Activated naive CD4-positive, alpha-beta T cell (primary cell): ENCODE measurements around the gene CPLX3.

Source experiments
- DNase-seq, 4 experiments: peaks; one replicate each; lab custom pipeline; 2025; lab: John Stamatoyannopoulos, UW

The CPLX3 gene

GRCh38 chr15:74870436-74871215 is 44.2 kb downstream of the CPLX3 start:
- no peak for DNase-seq

GRCh38 chr15:74872702-74873035 is 46.2 kb downstream of the CPLX3 start:
- DNase-seq = no peak

GRCh38 chr15:74873036-74873755 is 46.8 kb downstream of the CPLX3 start, which contains the start of gene SCAMP2:
Gene SCAMP2 (minus strand): TSS chr15:74873365. CDS start chr15:74873255, 110 bp downstream.
- DNase-seq = peak; percentile 79 to 94 (median 88)

GRCh38 chr15:74873756-74874424 is 47.5 kb downstream of the CPLX3 start:
- no peak for DNase-seq

- DNase-seq = no peak
Measured at GRCh38 chr15:74878273-74878672, 51.8 kb downstream of the CPLX3 start.
